HCT116 (cell line): Measurements from ENCODE around the gene COX6A2. TPM values are rescaled to one million over a fixed set of nuclear protein-coding genes. Genes with fewer than 3 reads are reported as not detected.

ENCODE experiments used
- ATAC-seq: fragments of 200-7000 bp; cut with Tn5 transposase; 2 replicates; pipeline ENCODE4 v1.9.1; 2020; ENCODE audit warnings: mild to moderate bottlenecking, moderate library complexity
- BruUV-seq: library from RNA; stranded (reverse); fragments of 400-500 nt; replicated peaks from 2 replicates; lab custom pipeline; 2021; lab: Mats Ljungman, UMichigan
- CTCF ChIA-PET: fragments of 300-600 bp; sonication (Branson Sonifier 250); formaldehyde crosslinking; loops from one replicate; lab custom pipeline; 2021; ENCODE audit warnings: antibody characterized with exemption; lab: Charles Lee
- POLR2A ChIA-PET: fragments of 300-600, 350-600 bp; sonication (Branson Sonifier 250); formaldehyde crosslinking; loops from one replicate; lab custom pipeline; 2021; ENCODE audit warnings: antibody characterized with exemption; lab: Charles Lee
- RAD21 ChIA-PET, 2 experiments: fragments of 300-600 bp; sonication (Branson Sonifier 250); formaldehyde crosslinking; loops; one replicate each; lab custom pipeline; 2023; ENCODE audit warnings: low total read pairs in 2 of 2; ENCODE audit not compliant: uncharacterized antibody in 2 of 2, unreplicated experiment in 2 of 2, low non-redundant PET in 1 of 2; lab: Charles Lee
- DNase-seq: peaks from one replicate; pipeline ENCODE4 v3.0.0-alpha.2; 2010; ENCODE audit warnings: low read depth, low spot score
- H2AFZ ChIP-seq: fragments of 200-600 bp; shearing (Covaris generic), sonication (generic); 2 replicates; pipeline ENCODE4 v1.6.1; 2017; ENCODE audit warnings: low read depth, mixed run types, mixed read lengths, antibody characterized with exemption, low read length; ENCODE audit not compliant: poor library complexity, severe bottlenecking
- H3K27ac ChIP-seq: 2 replicates; pipeline ENCODE4 v1.5.1; 2012; ENCODE audit warnings: low read depth, low read length
- H3K27me3 ChIP-seq: fragments of 200-600 bp; sonication (generic); 2 replicates; pipeline ENCODE4 v1.6.1; 2016; ENCODE audit warnings: mixed run types, low read length, mixed read lengths; ENCODE audit not compliant: insufficient read depth
- H3K36me3 ChIP-seq, 2 experiments: fragments of 200-500 bp in 1 of 2; fragments of 200-600 bp in 1 of 2; sonication (Bioruptor generic) in 1 of 2; sonication (generic) in 1 of 2; 2 replicates each; pipeline versions ENCODE4 v1.5.1 to v1.6.1; 2014 to 2016; ENCODE audit warnings: low read length in 2 of 2, inconsistent platforms in 1 of 2, mixed read lengths in 1 of 2, mixed run types in 1 of 2; ENCODE audit not compliant: insufficient read depth in 2 of 2, control insufficient read depth in 1 of 2
- H3K4me1 ChIP-seq, 2 experiments: fragments of 200-600 bp in 1 of 2; sonication (generic) in 1 of 2; 2 replicates each; pipeline versions ENCODE4 v1.5.1 to v1.6.1; 2012 to 2017; ENCODE audit warnings: low read length in 2 of 2, inconsistent platforms in 1 of 2, mild to moderate bottlenecking in 1 of 2, mixed read lengths in 1 of 2, mixed run types in 1 of 2, moderate library complexity in 1 of 2; ENCODE audit not compliant: insufficient read depth in 2 of 2, control insufficient read depth in 1 of 2
- H3K4me2 ChIP-seq: fragments of 200-600 bp; sonication (generic); 2 replicates; pipeline ENCODE4 v1.6.1; 2017; ENCODE audit warnings: mixed run types, low read length, mixed read lengths
- H3K4me3 ChIP-seq, 2 experiments: fragments of 200-600 bp in 1 of 2; sonication (generic) in 1 of 2; replicated peaks in 1 of 2; 2 replicates each; pipeline ENCODE4 v1.5.1; 2011 to 2016; ENCODE audit warnings: low read length in 2 of 2, control low read depth in 1 of 2, low read depth in 1 of 2, mild to moderate bottlenecking in 1 of 2, mixed read lengths in 1 of 2, mixed run types in 1 of 2
- H3K79me2 ChIP-seq: fragments of 200-600 bp; sonication (generic); 2 replicates; pipeline ENCODE4 v1.6.1; 2017; ENCODE audit warnings: mild to moderate bottlenecking, mixed run types, low read length, moderate library complexity, mixed read lengths; ENCODE audit not compliant: insufficient read depth
- H3K9ac ChIP-seq: fragments of 200-600 bp; sonication (generic); 2 replicates; pipeline ENCODE4 v1.6.1; 2016; ENCODE audit warnings: low read length, mixed read lengths
- H3K9me2 ChIP-seq: fragments of 200-600 bp; sonication (generic), shearing (Covaris generic); 2 replicates; pipeline ENCODE4 v1.6.1; 2017; ENCODE audit warnings: mixed run types, mild to moderate bottlenecking, moderate library complexity; ENCODE audit not compliant: insufficient read depth
- H3K9me3 ChIP-seq, 2 experiments: fragments of 200-500 bp in 1 of 2; fragments of 200-600 bp in 1 of 2; sonication (Bioruptor generic) in 1 of 2; sonication (generic) in 1 of 2; 2 replicates each; pipeline ENCODE4 v1.6.1; 2014 to 2017; ENCODE audit warnings: low read length in 2 of 2, mixed read lengths in 2 of 2, inconsistent platforms in 1 of 2, low read depth in 1 of 2, mild to moderate bottlenecking in 1 of 2, mixed run types in 1 of 2, moderate library complexity in 1 of 2; ENCODE audit not compliant: control insufficient read depth in 1 of 2, insufficient read depth in 1 of 2
- H4K20me1 ChIP-seq: fragments of 200-600 bp; sonication (generic), shearing (Covaris generic); 2 replicates; pipeline ENCODE4 v1.6.1; 2017; ENCODE audit warnings: mixed run types, mild to moderate bottlenecking, moderate library complexity; ENCODE audit not compliant: insufficient read depth
- ATF3 ChIP-seq: IDR thresholded peaks from 2 replicates; pipeline ENCODE4 v1.6.1; 2012
- ELF1 ChIP-seq: IDR thresholded peaks from 2 replicates; pipeline ENCODE4 v1.6.1; 2012; ENCODE audit warnings: low read depth, borderline replicate concordance
- FOSL1 ChIP-seq: IDR thresholded peaks from 2 replicates; pipeline ENCODE4 v1.6.1; 2012; ENCODE audit warnings: low read depth
- POLR2A ChIP-seq: IDR thresholded peaks from 2 replicates; pipeline ENCODE4 v1.7.0; 2011; ENCODE audit warnings: borderline replicate concordance; ENCODE audit not compliant: insufficient read depth, insufficient read length; ENCODE audit errors: extremely low read depth
- RAD21 ChIP-seq: IDR thresholded peaks from 2 replicates; pipeline ENCODE4 v1.6.1; 2012; ENCODE audit warnings: low read depth, mild to moderate bottlenecking
- SIN3A ChIP-seq: IDR thresholded peaks from 2 replicates; pipeline ENCODE4 v1.6.1; 2012; ENCODE audit warnings: low read depth
- SP1 ChIP-seq: IDR thresholded peaks from 2 replicates; pipeline ENCODE4 v1.6.1; 2012; ENCODE audit warnings: low read depth
- ZFX ChIP-seq: fragments of 450-650 bp; IDR thresholded peaks from 2 replicates; pipeline ENCODE4 v1.6.1; 2017
- intact Hi-C: fragments of 100-400 bp; cut with micrococcal nuclease; formaldehyde crosslinking; loops from 2 replicates; pipeline ENCODE4 v1.10.0; 2022
- total RNA-seq: library from RNA; stranded (reverse); gene quantifications from one replicate; pipeline ENCODE4 v1.2.1, GENCODE V29; 2021; ENCODE audit not compliant: unreplicated experiment
- TF ChIP-seq, protein P1 (sequence below): IDR thresholded peaks from 2 replicates; pipeline ENCODE4 v1.6.1; 2012; ENCODE audit warnings: low read depth

COX6A2 gene
- total RNA-seq, 1 experiment from 2014 or later: not detected

GRCh38 chr16:31397096-31397660, 31.0 kb downstream of the COX6A2 start:
- H3K4me1 ChIP-seq: peaks cover 0 to 6% of the 10 kb centered on the region in 2 experiments; a peak in 1 of 4 replicates
- H4K20me1 ChIP-seq: no peaks in the 10 kb centered on the region
- H3K4me2 ChIP-seq: no peak overlapping the region
- no peaks in the 10 kb centered on the region for H3K27me3 ChIP-seq
- RAD21 ChIA-PET: no interaction called here
- H3K4me3 ChIP-seq: no peak overlapping the region
- peaks cover 0 to 7% of the 10 kb centered on the region in 2 experiments; a peak in 1 of 4 replicates for H3K9me3 ChIP-seq
- DNase-seq (no peak), ATAC-seq (0 out of 2 replicates have a peak, but pooled peaks have one; percentile 10)
- TF ChIP-seq ATF3 (no peak), ELF1 (no peak)
- TF ChIP-seq, protein P1, sequence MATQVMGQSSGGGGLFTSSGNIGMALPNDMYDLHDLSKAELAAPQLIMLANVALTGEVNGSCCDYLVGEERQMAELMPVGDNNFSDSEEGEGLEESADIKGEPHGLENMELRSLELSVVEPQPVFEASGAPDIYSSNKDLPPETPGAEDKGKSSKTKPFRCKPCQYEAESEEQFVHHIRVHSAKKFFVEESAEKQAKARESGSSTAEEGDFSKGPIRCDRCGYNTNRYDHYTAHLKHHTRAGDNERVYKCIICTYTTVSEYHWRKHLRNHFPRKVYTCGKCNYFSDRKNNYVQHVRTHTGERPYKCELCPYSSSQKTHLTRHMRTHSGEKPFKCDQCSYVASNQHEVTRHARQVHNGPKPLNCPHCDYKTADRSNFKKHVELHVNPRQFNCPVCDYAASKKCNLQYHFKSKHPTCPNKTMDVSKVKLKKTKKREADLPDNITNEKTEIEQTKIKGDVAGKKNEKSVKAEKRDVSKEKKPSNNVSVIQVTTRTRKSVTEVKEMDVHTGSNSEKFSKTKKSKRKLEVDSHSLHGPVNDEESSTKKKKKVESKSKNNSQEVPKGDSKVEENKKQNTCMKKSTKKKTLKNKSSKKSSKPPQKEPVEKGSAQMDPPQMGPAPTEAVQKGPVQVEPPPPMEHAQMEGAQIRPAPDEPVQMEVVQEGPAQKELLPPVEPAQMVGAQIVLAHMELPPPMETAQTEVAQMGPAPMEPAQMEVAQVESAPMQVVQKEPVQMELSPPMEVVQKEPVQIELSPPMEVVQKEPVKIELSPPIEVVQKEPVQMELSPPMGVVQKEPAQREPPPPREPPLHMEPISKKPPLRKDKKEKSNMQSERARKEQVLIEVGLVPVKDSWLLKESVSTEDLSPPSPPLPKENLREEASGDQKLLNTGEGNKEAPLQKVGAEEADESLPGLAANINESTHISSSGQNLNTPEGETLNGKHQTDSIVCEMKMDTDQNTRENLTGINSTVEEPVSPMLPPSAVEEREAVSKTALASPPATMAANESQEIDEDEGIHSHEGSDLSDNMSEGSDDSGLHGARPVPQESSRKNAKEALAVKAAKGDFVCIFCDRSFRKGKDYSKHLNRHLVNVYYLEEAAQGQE: no peak
- peaks cover 0 to 14% of the 10 kb centered on the region in 2 experiments; a peak in 1 of 4 replicates for H3K36me3 ChIP-seq
- H3K9me2 ChIP-seq: no peaks in the 10 kb centered on the region
- BruUV-seq: no TSS peak
- peaks cover 12% of the 10 kb centered on the region; the same call in 1 of the 2 replicates for H3K79me2 ChIP-seq
- H3K27ac ChIP-seq: no peak overlapping the region
- intact Hi-C loops: no loop called here
- POLR2A ChIA-PET: no interaction called here
- H3K9ac ChIP-seq: no peak overlapping the region
- H2AFZ ChIP-seq: no peak overlapping the region
- CTCF ChIA-PET: no interaction called here

- H3K27ac ChIP-seq: no peak overlapping the region
- ChIA-PET POLR2A (no interaction called here), RAD21 (no interaction called here), CTCF (interaction anchor here (0.8 kb wide), 1 partner anchor 10 kb away, joined by 3 read pairs; no protein-coding TSS in a partner anchor)
- H3K27me3 ChIP-seq: no peaks in the 10 kb centered on the region
- no TSS peak for BruUV-seq
- peaks cover 0 to 6% of the 10 kb centered on the region in 2 experiments; a peak in 1 of 4 replicates for H3K4me1 ChIP-seq
- no peaks in the 10 kb centered on the region for H3K79me2 ChIP-seq
- intact Hi-C loops: no loop called here
- H3K4me2 ChIP-seq: no peak overlapping the region
- no peak for DNase-seq
- H3K9ac ChIP-seq: no peak overlapping the region
- ATAC-seq: no peak
- H3K36me3 ChIP-seq: peaks cover 0 to 14% of the 10 kb centered on the region in 2 experiments; a peak in 1 of 4 replicates
- peaks cover 0 to 7% of the 10 kb centered on the region in 2 experiments; a peak in 1 of 4 replicates for H3K9me3 ChIP-seq
- no peaks in the 10 kb centered on the region for H3K9me2 ChIP-seq
- H4K20me1 ChIP-seq: no peaks in the 10 kb centered on the region
- H3K4me3 ChIP-seq: no peak overlapping the region
- H2AFZ ChIP-seq: no peak overlapping the region
- TF ChIP-seq POLR2A (no peak), SIN3A (no peak), FOSL1 (no peak), SP1 (no peak), ZFX (no peak), RAD21 (no peak), ELF1 (no peak)
- TF ChIP-seq, protein P1: no peak
These were observed 32.5 kb downstream of the COX6A2 start for GRCh38 chr16:31395647-31396046.
